Endothelial cell of umbilical vein (primary cell): ENCODE data around the gene EDC4. TPM values are rescaled to one million over a fixed set of nuclear protein-coding genes. Genes with fewer than 3 reads are reported as not detected.

Experiments used
- Bru-seq: library from RNA; stranded (reverse); fragments of 400-500 nt; gene quantifications from one replicate; lab custom pipeline; 2021; lab: Mats Ljungman, UMichigan
- BruChase-seq, 2 experiments: library from RNA; stranded (reverse); fragments of 400-500 nt; gene quantifications; one replicate each; lab custom pipeline; 2021; lab: Mats Ljungman, UMichigan
- BruUV-seq: library from RNA; stranded (reverse); fragments of 400-500 nt; replicated peaks from 2 replicates; lab custom pipeline; 2021; lab: Mats Ljungman, UMichigan
- CTCF ChIA-PET: fragments of 300-600, 350-600 bp; sonication (Branson Sonifier 250); formaldehyde crosslinking; loops from one replicate; lab custom pipeline; 2021; ENCODE audit warnings: antibody characterized with exemption, inconsistent platforms; lab: Charles Lee
- POLR2A ChIA-PET: fragments of 300-600, 350-600 bp; sonication (Branson Sonifier 250); formaldehyde crosslinking; loops from one replicate; lab custom pipeline; 2021; ENCODE audit warnings: antibody characterized with exemption, inconsistent platforms; lab: Charles Lee
- DNase-seq: peaks from one replicate; pipeline ENCODE4 v3.0.0-alpha.2; 2011; ENCODE audit warnings: low read depth, low spot score
- FAIRE-seq: peaks from 2 replicates; lab custom pipeline; 2011; peaks lifted over from hg19 to GRCh38; lab: Jason Lieb, UNC
- H2AFZ ChIP-seq: 2 replicates; pipeline ENCODE4 v1.6.0; 2012; ENCODE audit warnings: low read depth, low read length, control low read depth, inconsistent platforms
- H3K27ac ChIP-seq: 2 replicates; pipeline ENCODE4 v1.5.1; 2011; ENCODE audit warnings: low read depth, mild to moderate bottlenecking, control low read depth, low read length, moderate library complexity; ENCODE audit not compliant: insufficient read depth
- H3K27me3 ChIP-seq, 2 experiments: 2 replicates each; pipeline versions ENCODE4 v1.6.0 to v1.6.1; 2011; ENCODE audit warnings: low read length in 2 of 2, mixed read lengths in 1 of 2; ENCODE audit not compliant: control insufficient read depth in 2 of 2, insufficient read depth in 2 of 2
- H3K36me3 ChIP-seq, 2 experiments: 2 replicates in 1 of 2; 3 replicates in 1 of 2; pipeline ENCODE4 v1.5.1; 2011; ENCODE audit warnings: low read length in 2 of 2, mild to moderate bottlenecking in 1 of 2, moderate library complexity in 1 of 2; ENCODE audit not compliant: control insufficient read depth in 2 of 2, insufficient read depth in 2 of 2; ENCODE audit errors: extremely low read depth in 1 of 2
- H3K4me1 ChIP-seq: 3 replicates; pipeline ENCODE4 v1.5.1; 2011; ENCODE audit warnings: mild to moderate bottlenecking, low read length; ENCODE audit not compliant: control insufficient read depth, insufficient read depth; ENCODE audit errors: extremely low read depth
- H3K4me2 ChIP-seq: 2 replicates; pipeline ENCODE4 v1.6.1; 2011; ENCODE audit warnings: low read length, control low read depth, mixed read lengths; ENCODE audit not compliant: insufficient read depth
- H3K4me3 ChIP-seq, 3 experiments: fragments of 200-600 bp in 1 of 3; sonication (generic), shearing (Covaris generic) in 1 of 3; replicated peaks in 1 of 3; 2 replicates each; pipeline ENCODE4 v1.5.1; 2011 to 2016; ENCODE audit warnings: control low read depth in 3 of 3, low read length in 3 of 3, mild to moderate bottlenecking in 2 of 3, inconsistent platforms in 1 of 3, low read depth in 1 of 3, moderate library complexity in 1 of 3; ENCODE audit not compliant: insufficient read depth in 1 of 3
- H3K79me2 ChIP-seq: 2 replicates; pipeline ENCODE4 v1.6.0; 2012; ENCODE audit warnings: low read length, inconsistent platforms; ENCODE audit not compliant: control insufficient read depth, insufficient read depth
- H3K9ac ChIP-seq: replicated peaks from 2 replicates; pipeline ENCODE3; 2011; ENCODE audit warnings: low read length, control low read depth; ENCODE audit not compliant: insufficient read depth; ENCODE audit errors: extremely low read depth
- H3K9me1 ChIP-seq: replicated peaks from 3 replicates; pipeline ENCODE4 v1.6.0; 2011; ENCODE audit warnings: mild to moderate bottlenecking, low read length; ENCODE audit not compliant: control insufficient read depth, insufficient read depth; ENCODE audit errors: extremely low read depth
- H3K9me3 ChIP-seq: replicated peaks from 2 replicates; pipeline ENCODE4 v1.5.1; 2012; ENCODE audit warnings: low read length, inconsistent platforms; ENCODE audit not compliant: control insufficient read depth, insufficient read depth
- H4K20me1 ChIP-seq: replicated peaks from 2 replicates; pipeline ENCODE3; 2011; ENCODE audit warnings: mild to moderate bottlenecking, low read length; ENCODE audit not compliant: control insufficient read depth, insufficient read depth; ENCODE audit errors: extremely low read depth
- EZH2 ChIP-seq: IDR thresholded peaks from 2 replicates; pipeline ENCODE4 v1.6.1; 2012; ENCODE audit warnings: borderline replicate concordance, low read depth, mild to moderate bottlenecking, moderate library complexity, low read length, inconsistent platforms; ENCODE audit not compliant: severe bottlenecking
- MAX ChIP-seq: IDR thresholded peaks from 2 replicates; pipeline ENCODE4 v1.6.1; 2011; ENCODE audit not compliant: insufficient read depth, insufficient read length
- POLR2A ChIP-seq: IDR thresholded peaks from 2 replicates; pipeline ENCODE4 v1.6.1; 2012; ENCODE audit warnings: low read depth, mild to moderate bottlenecking, control low read depth, low read length
- POLR2AphosphoS5 ChIP-seq: IDR thresholded peaks from 2 replicates; pipeline ENCODE4 v1.6.1; 2012; ENCODE audit warnings: low read depth, mild to moderate bottlenecking, control low read depth, low read length, moderate library complexity; ENCODE audit not compliant: insufficient read depth
- dilution Hi-C: fragments of 300-500 bp; cut with MboI; formaldehyde crosslinking; loops from one replicate; pipeline ENCODE4 v1.15.0; 2019; ENCODE audit warnings: low sequenced_read_pairs; ENCODE audit not compliant: extremely low pct_ligation_motif_present
- intact Hi-C: fragments of 100-400 bp; cut with micrococcal nuclease; formaldehyde crosslinking; loops from one replicate; pipeline ENCODE4 v1.10.0; 2022
- long read RNA-seq: library from polyadenylated mRNA; stranded (forward); transcript quantifications from one replicate; pipeline ENCODE4 v2.0.0, GENCODE V29; 2021
- polyA minus RNA-seq, 3 experiments: library from RNA; depleted of rRNA, polyadenylated mRNA; stranded (reverse); fragments of >200 nt; gene quantifications; 1 replicate in 1 of 3; 2 replicates in 2 of 3; pipeline ENCODE4 v1.2.3, GENCODE V29; 2011
- polyA plus RNA-seq, 4 experiments: library from polyadenylated mRNA; depleted of rRNA in 3 of 4; stranded (reverse) in 3 of 4; unstranded in 1 of 4; fragments of >200 nt; gene quantifications; 2 replicates each; pipeline versions ENCODE4 v1.2.1 to v1.2.3, GENCODE V29; 2011 to 2012; ENCODE audit warnings: missing spikeins in 1 of 4
- total RNA-seq: library from RNA; stranded (reverse); gene quantifications from 2 replicates; pipeline ENCODE4 v1.2.3, GENCODE V29; 2021
- TF ChIP-seq, protein P1 (sequence below), 2 donors: IDR thresholded peaks; 1 replicate in 1 of 2; 2 replicates in 1 of 2; pipeline ENCODE4 v1.5.1; 2011; ENCODE audit warnings: low read length in 2 of 2, mild to moderate bottlenecking in 2 of 2, moderate library complexity in 2 of 2, control low read depth in 1 of 2, inconsistent platforms in 1 of 2, low read depth in 1 of 2; ENCODE audit not compliant: insufficient read depth in 1 of 2; ENCODE audit errors: extremely low read depth in 1 of 2

The EDC4 gene
- 68.0 and 81.2 TPM in 2 replicates for total RNA-seq
- polyA plus RNA-seq: 57.5 and 71.6 TPM in 2 replicates
- polyA plus RNA-seq (2011; cell fraction: cytosol; rRNA removed): 42.6 and 43.8 TPM in 2 replicates
- polyA plus RNA-seq (2011; cell fraction: nucleus; rRNA removed): 202 and 256 TPM in 2 replicates
- 57.4 and 64.9 TPM in 2 replicates for polyA plus RNA-seq (2012)
- 72.0 and 105 TPM in 2 replicates for polyA minus RNA-seq
- 54.1 TPM for polyA minus RNA-seq (2011; cell fraction: cytosol; rRNA and poly(A)+ RNA removed)
- polyA minus RNA-seq (2011; cell fraction: nucleus; rRNA and poly(A)+ RNA removed): 55.5 and 57.5 TPM in 2 replicates
- percentile 59 among the genes with signal in this experiment for Bru-seq, nascent RNA
- BruChase-seq, experiment 1, labeled RNA remaining after a 6-hour chase: percentile 94 among the genes with signal in this experiment
- percentile 83 among the genes with signal in this experiment for BruChase-seq, experiment 2, labeled RNA remaining after a 2-hour chase
- long read RNA-seq, full-length matches to known transcripts: 54 of 117 reads
- long read RNA-seq, partial matches to known transcripts: 33 of 117 reads
- long read RNA-seq, other reads (novel, unspliced or antisense): 30 of 117 reads

- CTCF ChIA-PET: interaction anchor here (0.5 to 3.2 kb wide), 8 partner anchors 11 to 200 kb away, joined by 3 to 18 read pairs (median 6); no protein-coding TSS in a partner anchor
Observed at GRCh38 chr16:67872631-67873434, at the start of gene EDC4. Gene EDC4 (plus strand): TSS chr16:67873052. CDS start chr16:67873262, 210 bp downstream.

More at GRCh38 chr16:67872631-67873434, at the start of gene EDC4:
- H3K4me1 ChIP-seq: peaks cover 15% of the 10 kb centered on the region
- no peaks in the 10 kb centered on the region for H3K27me3 ChIP-seq
- dilution Hi-C loops: no loop called here
- FAIRE-seq: peak; percentile 82
- no peaks in the 10 kb centered on the region for H3K9me1 ChIP-seq
- intact Hi-C loops: loop anchor here (2.0 kb wide), 3 partner anchors 26 to 200 kb away; partner anchors contain the start of genes CENPT and NUTF2
- peak; percentile 78 for DNase-seq
- peak within 1 kb of the TSS; percentile 92 for H2AFZ ChIP-seq
- POLR2A ChIA-PET: interaction anchor here (0.9 kb wide), 1 partner anchor 26 kb away, joined by 3 read pairs; the partner anchor contains the start of gene NUTF2
- peaks cover 20 to 39% of the 10 kb centered on the region in 2 experiments for H3K36me3 ChIP-seq
- no peaks in the 10 kb centered on the region for H4K20me1 ChIP-seq
- peaks cover 35% of the 10 kb centered on the region for H3K79me2 ChIP-seq
- no TSS peak for BruUV-seq
- TF ChIP-seq POLR2AphosphoS5 (peak; percentile 96), EZH2 (no peak), MAX (peak; percentile 12), POLR2A (peak; percentile 91)
- TF ChIP-seq, protein P1, sequence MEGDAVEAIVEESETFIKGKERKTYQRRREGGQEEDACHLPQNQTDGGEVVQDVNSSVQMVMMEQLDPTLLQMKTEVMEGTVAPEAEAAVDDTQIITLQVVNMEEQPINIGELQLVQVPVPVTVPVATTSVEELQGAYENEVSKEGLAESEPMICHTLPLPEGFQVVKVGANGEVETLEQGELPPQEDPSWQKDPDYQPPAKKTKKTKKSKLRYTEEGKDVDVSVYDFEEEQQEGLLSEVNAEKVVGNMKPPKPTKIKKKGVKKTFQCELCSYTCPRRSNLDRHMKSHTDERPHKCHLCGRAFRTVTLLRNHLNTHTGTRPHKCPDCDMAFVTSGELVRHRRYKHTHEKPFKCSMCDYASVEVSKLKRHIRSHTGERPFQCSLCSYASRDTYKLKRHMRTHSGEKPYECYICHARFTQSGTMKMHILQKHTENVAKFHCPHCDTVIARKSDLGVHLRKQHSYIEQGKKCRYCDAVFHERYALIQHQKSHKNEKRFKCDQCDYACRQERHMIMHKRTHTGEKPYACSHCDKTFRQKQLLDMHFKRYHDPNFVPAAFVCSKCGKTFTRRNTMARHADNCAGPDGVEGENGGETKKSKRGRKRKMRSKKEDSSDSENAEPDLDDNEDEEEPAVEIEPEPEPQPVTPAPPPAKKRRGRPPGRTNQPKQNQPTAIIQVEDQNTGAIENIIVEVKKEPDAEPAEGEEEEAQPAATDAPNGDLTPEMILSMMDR (IDR thresholded peaks at IDR 0.05; ENCODE audit: extremely low read depth in 1 of 2, insufficient read depth in 1 of 2, low read depth in 1 of 2, low read length in 2 of 2): no peak
- peak within 1 kb of the TSS; percentile 66 to 79 (median 67) for H3K4me3 ChIP-seq
- no peaks in the 10 kb centered on the region for H3K9me3 ChIP-seq
- peak within 1 kb of the TSS; percentile 91 for H3K9ac ChIP-seq
- peak within 1 kb of the TSS; percentile 40 for H3K27ac ChIP-seq
- peak within 1 kb of the TSS; percentile 79 for H3K4me2 ChIP-seq
